Measurements from ENCODE around the gene PLCXD3. TPM values are rescaled to one million over a fixed set of nuclear protein-coding genes. Genes with fewer than 3 reads are reported as not detected.

Gene PLCXD3
- total and polyA plus RNA-seq, 10 donors, result 0.07 to 0.61 (median 0.20) TPM

DNA sequence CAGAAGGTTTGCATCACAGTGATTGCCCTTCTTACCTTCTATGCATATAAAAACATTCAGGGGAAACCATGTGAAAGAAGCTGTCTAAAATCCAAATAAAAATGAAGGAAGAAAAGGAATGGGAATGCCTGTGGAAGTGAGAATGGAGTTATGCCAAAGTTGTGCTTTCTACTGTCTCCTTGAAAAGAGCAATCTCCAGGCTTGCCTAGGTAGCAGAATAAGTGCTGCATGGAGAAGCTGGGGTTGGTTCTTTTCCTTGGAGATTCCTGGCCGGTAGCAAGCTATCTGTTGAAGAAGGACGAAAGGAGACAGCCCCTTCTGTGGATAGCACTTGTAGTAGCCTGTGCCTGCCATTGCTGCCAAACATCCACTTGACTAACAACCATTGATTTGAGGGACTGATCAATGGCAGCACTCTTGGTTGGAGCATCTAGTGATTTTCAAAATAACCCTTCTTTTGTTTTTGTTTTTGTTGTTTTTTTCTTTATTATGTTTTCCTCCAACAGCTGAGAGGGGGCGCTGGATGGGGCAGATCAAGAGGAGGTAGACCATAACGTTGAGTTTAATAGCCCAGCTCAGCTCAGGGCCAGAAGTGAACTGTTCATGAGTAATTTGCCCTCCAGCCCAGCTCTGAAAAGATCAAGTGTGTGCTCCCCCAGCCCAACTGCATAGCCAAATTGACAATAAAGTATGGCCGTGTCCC is 1.6 kb downstream of the PLCXD3 start:
- Histone ChIP-seq H3K4me3 (no peak overlapping the region), H3K36me3 (no peaks in the 10 kb centered on the region), H3K4me1 (peaks cover 0 to 15% (median 5%) of the 10 kb centered on the region in 6 donors), H3K9me3 (no peaks in the 10 kb centered on the region), H3K27me3 (replicated peaks in 1 of 7) (peaks cover 0 to 40% (median 15%) of the 10 kb centered on the region in 7 donors), H3K27ac (no peak overlapping the region)
- no peak for DNase-seq
- WGBS, 5 donors, result 35 to 47% (median 43%) methylated on average over 5 of the region's 5 CpGs
- TF ChIP-seq POLR2AphosphoS5 (IDR thresholded peaks at IDR 0.05) (no peak), POLR2A (IDR thresholded peaks at IDR 0.05) (no peak)
- TF ChIP-seq, protein P1, sequence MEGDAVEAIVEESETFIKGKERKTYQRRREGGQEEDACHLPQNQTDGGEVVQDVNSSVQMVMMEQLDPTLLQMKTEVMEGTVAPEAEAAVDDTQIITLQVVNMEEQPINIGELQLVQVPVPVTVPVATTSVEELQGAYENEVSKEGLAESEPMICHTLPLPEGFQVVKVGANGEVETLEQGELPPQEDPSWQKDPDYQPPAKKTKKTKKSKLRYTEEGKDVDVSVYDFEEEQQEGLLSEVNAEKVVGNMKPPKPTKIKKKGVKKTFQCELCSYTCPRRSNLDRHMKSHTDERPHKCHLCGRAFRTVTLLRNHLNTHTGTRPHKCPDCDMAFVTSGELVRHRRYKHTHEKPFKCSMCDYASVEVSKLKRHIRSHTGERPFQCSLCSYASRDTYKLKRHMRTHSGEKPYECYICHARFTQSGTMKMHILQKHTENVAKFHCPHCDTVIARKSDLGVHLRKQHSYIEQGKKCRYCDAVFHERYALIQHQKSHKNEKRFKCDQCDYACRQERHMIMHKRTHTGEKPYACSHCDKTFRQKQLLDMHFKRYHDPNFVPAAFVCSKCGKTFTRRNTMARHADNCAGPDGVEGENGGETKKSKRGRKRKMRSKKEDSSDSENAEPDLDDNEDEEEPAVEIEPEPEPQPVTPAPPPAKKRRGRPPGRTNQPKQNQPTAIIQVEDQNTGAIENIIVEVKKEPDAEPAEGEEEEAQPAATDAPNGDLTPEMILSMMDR (IDR thresholded peaks at IDR 0.05 in 8 of 11, conservative IDR thresholded peaks at IDR 0.05 in 3 of 11), result no peak
- intact Hi-C loops (cut with DNase I; ENCODE audit: low total_unique reads), result no loop called here

DNA sequence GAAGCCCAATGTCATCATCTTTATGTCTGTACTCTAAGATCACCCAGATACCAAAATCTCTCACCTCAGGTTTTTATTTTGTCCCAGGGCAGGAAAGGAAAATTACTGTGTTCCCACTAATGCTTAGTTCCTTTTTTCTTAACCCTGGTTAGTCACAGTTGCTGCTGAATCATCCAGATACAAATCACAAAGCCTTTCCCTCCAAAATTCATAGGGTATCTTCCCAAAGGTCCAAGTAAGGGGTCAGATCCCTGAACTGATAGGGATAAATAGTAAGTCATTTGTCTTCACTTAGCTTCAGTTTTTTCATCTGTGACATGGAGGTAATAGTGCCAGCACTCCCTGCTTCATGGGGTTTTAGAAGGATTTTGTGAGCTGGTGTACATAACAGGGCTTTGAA is 2.2 kb downstream of the PLCXD3 start:
- H3K9me3 ChIP-seq, result no peaks in the 10 kb centered on the region
- intact Hi-C loops (cut with DNase I; ENCODE audit: low total_unique reads), result no loop called here
- DNase-seq, result no peak
- TF ChIP-seq, protein P1 (IDR thresholded peaks at IDR 0.05 in 8 of 11, conservative IDR thresholded peaks at IDR 0.05 in 3 of 11), result no peak
- no peak for TF ChIP-seq POLR2A (IDR thresholded peaks at IDR 0.05)
- TF ChIP-seq POLR2AphosphoS5 (IDR thresholded peaks at IDR 0.05), result no peak
- no peaks in the 10 kb centered on the region for H3K36me3 ChIP-seq
- no peak overlapping the region for H3K4me3 ChIP-seq
- peaks cover 0 to 40% (median 15%) of the 10 kb centered on the region in 7 donors for H3K27me3 ChIP-seq (replicated peaks in 1 of 7)
- no peak overlapping the region for H3K27ac ChIP-seq
- H3K4me1 ChIP-seq, result peaks cover 0 to 15% (median 5%) of the 10 kb centered on the region in 6 donors

DNA sequence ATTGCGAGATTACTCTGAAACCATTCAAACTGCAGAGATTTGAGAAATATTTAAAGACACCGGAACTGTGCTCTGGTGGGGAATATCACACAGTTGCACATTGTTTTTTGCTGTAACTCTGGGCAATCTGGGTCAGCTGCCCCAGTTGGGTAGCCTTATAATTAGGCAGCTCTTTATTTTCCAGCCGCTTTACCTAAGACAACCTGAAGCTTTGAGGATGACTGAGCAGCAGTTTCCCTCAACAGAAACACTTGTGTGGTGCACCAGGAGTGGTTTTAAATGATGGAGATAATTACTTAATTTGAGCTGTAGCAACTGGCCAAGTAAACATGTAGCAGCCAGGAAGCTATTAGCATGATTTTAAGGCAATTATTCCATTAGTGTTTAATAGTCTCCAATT is 2.9 kb downstream of the PLCXD3 start:
- no peaks in the 10 kb centered on the region for H3K9me3 ChIP-seq
- WGBS, 5 donors, result 82 to 92% (median 87%) methylated on average over 3 of the region's 3 CpGs
- intact Hi-C loops (cut with DNase I; ENCODE audit: low total_unique reads), result no loop called here
- no peak overlapping the region for H3K4me3 ChIP-seq
- peaks cover 0 to 15% (median 5%) of the 10 kb centered on the region in 6 donors for H3K4me1 ChIP-seq
- DNase-seq, result no peak
- TF ChIP-seq POLR2A (IDR thresholded peaks at IDR 0.05) (no peak), POLR2AphosphoS5 (IDR thresholded peaks at IDR 0.05) (no peak)
- TF ChIP-seq, protein P1 (IDR thresholded peaks at IDR 0.05 in 8 of 11, conservative IDR thresholded peaks at IDR 0.05 in 3 of 11), result no peak
- peaks cover 0 to 40% (median 15%) of the 10 kb centered on the region in 7 donors for H3K27me3 ChIP-seq (replicated peaks in 1 of 7)
- H3K27ac ChIP-seq, result no peak overlapping the region
- H3K36me3 ChIP-seq, result no peaks in the 10 kb centered on the region

DNA sequence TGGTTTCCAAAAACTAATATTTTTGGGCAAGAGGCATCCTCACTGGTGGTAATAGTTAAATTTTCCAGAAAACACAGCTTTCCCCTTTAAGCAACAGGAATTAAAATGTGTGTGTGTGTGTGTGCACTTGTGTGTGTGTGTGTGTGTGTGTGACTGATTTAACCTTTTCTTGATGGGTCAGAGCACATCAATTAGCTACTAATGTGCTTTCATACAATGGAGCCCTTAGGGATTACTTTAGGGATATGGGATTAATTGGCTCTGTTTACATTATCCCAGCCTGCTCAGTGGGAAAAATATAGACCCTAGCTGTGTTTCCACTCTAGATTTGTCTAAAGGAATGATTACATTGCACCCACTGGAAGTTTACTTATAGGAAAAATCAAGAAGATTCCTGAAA is 6.5 kb downstream of the PLCXD3 start:
- Histone ChIP-seq H3K36me3 (no peaks in the 10 kb centered on the region), H3K27me3 (replicated peaks in 1 of 7) (peaks cover 0 to 5% (median 0%) of the 10 kb centered on the region in 7 donors), H3K27ac (no peak overlapping the region), H3K4me1 (no peaks in the 10 kb centered on the region), H3K9me3 (no peaks in the 10 kb centered on the region), H3K4me3 (no peak overlapping the region)
- intact Hi-C loops (cut with DNase I; ENCODE audit: low total_unique reads), result no loop called here
- DNase-seq, result no peak
- TF ChIP-seq POLR2AphosphoS5 (IDR thresholded peaks at IDR 0.05) (no peak), POLR2A (IDR thresholded peaks at IDR 0.05) (no peak)
- TF ChIP-seq, protein P1 (IDR thresholded peaks at IDR 0.05 in 8 of 11, conservative IDR thresholded peaks at IDR 0.05 in 3 of 11), result no peak

All from spleen (tissue), 11 donors.